ENCODE measurements around the gene RERG.

DNA sequence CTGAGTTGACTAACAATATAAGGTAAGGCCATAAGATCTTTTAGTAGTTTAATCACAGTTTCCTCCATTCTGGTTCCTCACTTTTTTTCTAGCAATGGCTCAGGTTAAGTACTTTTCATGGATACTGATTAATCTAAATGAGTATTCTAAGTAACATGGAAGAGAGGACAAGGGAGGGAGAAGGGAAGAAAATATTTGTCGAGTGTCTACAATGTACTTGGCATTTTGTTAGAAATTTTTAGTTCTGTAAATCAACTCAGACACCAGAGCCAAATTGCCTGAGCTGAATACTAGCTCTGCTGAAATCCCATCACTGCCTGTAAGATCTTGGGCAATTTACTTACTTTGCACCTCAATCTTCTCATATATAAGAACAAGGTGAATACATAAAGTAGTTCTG lies 20.2 kb downstream of the RERG start:
- TF ChIP-seq TCF12 (IDR thresholded peaks at IDR 0.05; ENCODE audit: low read depth) (no peak), EP300 (IDR thresholded peaks at IDR 0.05; ENCODE audit: borderline replicate concordance) (no peak), NFIC (IDR thresholded peaks at IDR 0.05) (no peak)
